GM23338 (cell line): Measurements from ENCODE around the gene DACH1. TPM values are rescaled to one million over a fixed set of nuclear protein-coding genes. Genes with fewer than 3 reads are reported as not detected.

ENCODE experiments used
- ATAC-seq: fragments of 200-7000 bp; cut with Tn5 transposase; 3 replicates; pipeline ENCODE4 v1.9.1; 2020
- DNase-seq: peaks from one replicate; pipeline ENCODE4 v3.0.0-alpha.2; 2015; ENCODE audit warnings: low spot score
- H2AFZ ChIP-seq: fragments of 200-600 bp; sonication (generic); 2 replicates; pipeline ENCODE4 v1.8.0; 2016; ENCODE audit warnings: antibody characterized with exemption, mild to moderate bottlenecking, moderate library complexity
- H3F3A ChIP-seq: fragments of 200-600 bp; sonication (generic); replicated peaks from 2 replicates; pipeline ENCODE4 v1.8.0; 2017; ENCODE audit warnings: antibody characterized with exemption, mixed run types, low read depth
- H3K27ac ChIP-seq: fragments of 200-600 bp; sonication (generic); 2 replicates; pipeline ENCODE4 v1.6.1; 2016; ENCODE audit warnings: low read depth
- H3K27me3 ChIP-seq: fragments of 200-600 bp; sonication (generic); 2 replicates; pipeline ENCODE4 v1.8.0; 2016; ENCODE audit warnings: mild to moderate bottlenecking, mixed run types, moderate library complexity; ENCODE audit not compliant: insufficient read depth
- H3K36me3 ChIP-seq: fragments of 200-600 bp; sonication (generic); 2 replicates; pipeline ENCODE4 v1.8.0; 2016; ENCODE audit warnings: mild to moderate bottlenecking; ENCODE audit not compliant: insufficient read depth
- H3K4me1 ChIP-seq: fragments of 200-600 bp; sonication (generic); 2 replicates; pipeline ENCODE4 v1.8.0; 2016; ENCODE audit warnings: mild to moderate bottlenecking, moderate library complexity; ENCODE audit not compliant: insufficient read depth
- H3K4me2 ChIP-seq: fragments of 200-600 bp; sonication (generic); 2 replicates; pipeline ENCODE4 v1.7.1; 2017; ENCODE audit warnings: mixed run types
- H3K4me3 ChIP-seq: fragments of 200-600 bp; sonication (generic); 2 replicates; pipeline ENCODE4 v1.6.1; 2016; ENCODE audit warnings: mixed run types
- H3K79me2 ChIP-seq: fragments of 200-600 bp; sonication (generic); replicated peaks from 2 replicates; pipeline ENCODE4 v1.8.0; 2017; ENCODE audit warnings: mild to moderate bottlenecking; ENCODE audit not compliant: insufficient read depth
- H3K9me2 ChIP-seq: fragments of 200-600 bp; sonication (generic); 2 replicates; pipeline ENCODE4 v1.8.0; 2017; ENCODE audit not compliant: insufficient read depth
- H4K20me1 ChIP-seq: fragments of 200-600 bp; sonication (generic); replicated peaks from 2 replicates; pipeline ENCODE4 v1.8.0; 2017; ENCODE audit warnings: mild to moderate bottlenecking; ENCODE audit not compliant: insufficient read depth
- H3K27ac Mint-ChIP-seq: 2 replicates; pipeline ENCODE4 v1.8.0; 2020; ENCODE audit warnings: inconsistent platforms, mild to moderate bottlenecking, moderate library complexity, mixed read lengths
- H3K27me3 Mint-ChIP-seq: 3 replicates; pipeline ENCODE4 v1.8.0; 2022; ENCODE audit warnings: low read depth, mild to moderate bottlenecking, moderate library complexity, mixed read lengths, inconsistent platforms; ENCODE audit not compliant: insufficient read depth, poor library complexity
- H3K36me3 Mint-ChIP-seq: 3 replicates; pipeline ENCODE4 v1.8.0; 2021; ENCODE audit warnings: low read depth, mild to moderate bottlenecking, inconsistent platforms, moderate library complexity, mixed read lengths
- H3K4me1 Mint-ChIP-seq: 3 replicates; pipeline ENCODE4 v1.8.0; 2020; ENCODE audit warnings: mild to moderate bottlenecking, inconsistent platforms, mixed read lengths
- H3K4me3 Mint-ChIP-seq: 3 replicates; pipeline ENCODE4 v1.8.0; 2021; ENCODE audit warnings: moderate library complexity, mild to moderate bottlenecking, inconsistent platforms, mixed read lengths
- H3K9me3 Mint-ChIP-seq: 3 replicates; pipeline ENCODE4 v1.8.0; 2020; ENCODE audit warnings: moderate library complexity, mild to moderate bottlenecking, inconsistent platforms, mixed read lengths
- CREB1 ChIP-seq: fragments of 250-450 bp; sonication (Bioruptor Pico); IDR thresholded peaks from 2 replicates; pipeline ENCODE4 v1.5.0; 2020; ENCODE audit warnings: low read depth, mild to moderate bottlenecking, moderate library complexity
- EZH2phosphoT487 ChIP-seq: fragments of 200-600 bp; sonication (generic); IDR thresholded peaks from one replicate; pipeline ENCODE4 v1.8.1; 2018; ENCODE audit warnings: antibody characterized with exemption; ENCODE audit not compliant: unreplicated experiment
- JUNB ChIP-seq: IDR thresholded peaks from one replicate; pipeline ENCODE4 v1.6.1; 2016; ENCODE audit warnings: antibody characterized with exemption; ENCODE audit not compliant: unreplicated experiment
- NANOG ChIP-seq: IDR thresholded peaks from 2 replicates; pipeline ENCODE4 v1.6.1; 2016; ENCODE audit warnings: antibody characterized with exemption, borderline replicate concordance
- POLR2AphosphoS5 ChIP-seq: IDR thresholded peaks from 2 replicates; pipeline ENCODE4 v1.6.1; 2016; ENCODE audit warnings: antibody characterized with exemption, low read depth
- REST ChIP-seq: IDR thresholded peaks from one replicate; pipeline ENCODE4 v1.6.1; 2018; ENCODE audit warnings: antibody characterized with exemption; ENCODE audit not compliant: unreplicated experiment
- STAT1 ChIP-seq: IDR thresholded peaks from one replicate; pipeline ENCODE4 v1.6.1; 2016; ENCODE audit warnings: antibody characterized with exemption; ENCODE audit not compliant: unreplicated experiment
- ZNF114 ChIP-seq: fragments of 250-450 bp; sonication (Bioruptor Pico); IDR thresholded peaks from 2 replicates; pipeline ENCODE4 v1.5.0; 2020; ENCODE audit warnings: mild to moderate bottlenecking, moderate library complexity
- ZNF331 ChIP-seq: fragments of 250-450 bp; sonication (Bioruptor Pico); IDR thresholded peaks from 2 replicates; pipeline ENCODE4 v1.5.0; 2020; ENCODE audit warnings: low read depth, mild to moderate bottlenecking, moderate library complexity
- polyA plus RNA-seq: library from polyadenylated mRNA; unstranded; fragments of >200 nt; fragmentation: Nextera tagmentation; extraction: Ambion mirVana; gene quantifications from 2 replicates; pipeline ENCODE4 v1.2.1, GENCODE V29; 2016
- total RNA-seq: library from RNA; depleted of rRNA; stranded (reverse); fragments of >200 nt; shearing (Covaris generic); gene quantifications from 2 replicates; pipeline ENCODE4 v1.2.3, GENCODE V29; 2014
- TF ChIP-seq, protein P1 (sequence below): fragments of 250-450 bp; sonication (Bioruptor Pico); IDR thresholded peaks from 2 replicates; pipeline ENCODE4 v1.5.0; 2020; ENCODE audit warnings: mild to moderate bottlenecking, moderate library complexity
- TF ChIP-seq, protein P2 (sequence below): IDR thresholded peaks from 2 replicates; pipeline ENCODE4 v1.6.1; 2016; ENCODE audit warnings: antibody characterized with exemption

The DACH1 gene
- total and polyA plus RNA-seq, 2 experiments from 2014 or later: 0.45 to 0.57 TPM

- Mint-ChIP-seq H3K36me3 (no peaks in the 10 kb centered on the region), H3K27ac (no peak overlapping the region), H3K4me3 (no peak overlapping the region), H3K27me3 (no peaks in the 10 kb centered on the region), H3K4me1 (peaks cover 3% of the 10 kb centered on the region; the same call in 1 of the 3 replicates), H3K9me3 (no peaks in the 10 kb centered on the region)
- Histone ChIP-seq H3K4me3 (no peak overlapping the region), H3K27me3 (no peaks in the 10 kb centered on the region), H3K36me3 (no peaks in the 10 kb centered on the region), H3K4me1 (0 out of 2 replicates have a peak, but pooled peaks cover 11% of the 10 kb centered on the region), H3K4me2 (no peak overlapping the region), H3K27ac (no peak overlapping the region), H4K20me1 (no peaks in the 10 kb centered on the region), H3F3A (no peaks in the 10 kb centered on the region), H3K79me2 (no peaks in the 10 kb centered on the region), H2AFZ (no peak overlapping the region), H3K9me2 (no peaks in the 10 kb centered on the region)
- ATAC-seq: no peak
- TF ChIP-seq EZH2phosphoT487 (no peak), CREB1 (no peak), JUNB (no peak), ZNF331 (CRISPR knock-in tag) (no peak), POLR2AphosphoS5 (no peak), ZNF114 (CRISPR knock-in tag) (no peak), STAT1 (no peak)
- DNase-seq: no peak
Observed at GRCh38 chr13:71913717-71914116, 46.7 kb upstream of the DACH1 start.

DNA sequence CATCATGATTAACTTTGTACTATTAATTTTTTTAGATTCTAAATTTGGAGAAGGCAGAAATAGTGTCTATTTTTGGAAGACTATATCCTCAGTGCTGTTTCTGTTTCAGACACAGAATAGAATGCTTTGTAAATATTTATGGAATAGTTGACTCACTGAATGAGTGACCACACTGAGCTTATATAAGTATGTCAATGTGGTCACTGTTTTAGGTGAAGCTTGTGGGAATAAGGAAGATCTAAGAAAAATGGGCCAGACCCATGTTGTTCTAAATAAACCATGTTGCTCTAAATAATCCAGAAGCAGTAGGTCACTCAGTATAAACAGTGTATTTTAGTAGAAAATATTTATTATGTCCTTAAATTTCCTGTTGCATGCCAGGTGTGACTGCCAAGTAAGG is 45.5 kb upstream of the DACH1 start:
- no peaks in the 10 kb centered on the region for H4K20me1 ChIP-seq
- no peaks in the 10 kb centered on the region for H3K79me2 ChIP-seq
- Mint-ChIP-seq H3K36me3 (no peaks in the 10 kb centered on the region), H3K4me3 (no peak overlapping the region), H3K4me1 (peaks cover 3% of the 10 kb centered on the region; the same call in 1 of the 3 replicates), H3K9me3 (no peaks in the 10 kb centered on the region), H3K27me3 (no peaks in the 10 kb centered on the region), H3K27ac (no peak overlapping the region)
- ATAC-seq: no peak
- no peak overlapping the region for H3K4me2 ChIP-seq
- no peak for DNase-seq
- 0 out of 2 replicates have a peak, but pooled peaks cover 11% of the 10 kb centered on the region for H3K4me1 ChIP-seq
- H3K27ac ChIP-seq: no peak overlapping the region
- H3K36me3 ChIP-seq: no peaks in the 10 kb centered on the region
- H2AFZ ChIP-seq: no peak overlapping the region
- H3K27me3 ChIP-seq: no peaks in the 10 kb centered on the region
- H3K9me2 ChIP-seq: no peaks in the 10 kb centered on the region
- H3K4me3 ChIP-seq: no peak overlapping the region
- no peaks in the 10 kb centered on the region for H3F3A ChIP-seq
- TF ChIP-seq, protein P1, sequence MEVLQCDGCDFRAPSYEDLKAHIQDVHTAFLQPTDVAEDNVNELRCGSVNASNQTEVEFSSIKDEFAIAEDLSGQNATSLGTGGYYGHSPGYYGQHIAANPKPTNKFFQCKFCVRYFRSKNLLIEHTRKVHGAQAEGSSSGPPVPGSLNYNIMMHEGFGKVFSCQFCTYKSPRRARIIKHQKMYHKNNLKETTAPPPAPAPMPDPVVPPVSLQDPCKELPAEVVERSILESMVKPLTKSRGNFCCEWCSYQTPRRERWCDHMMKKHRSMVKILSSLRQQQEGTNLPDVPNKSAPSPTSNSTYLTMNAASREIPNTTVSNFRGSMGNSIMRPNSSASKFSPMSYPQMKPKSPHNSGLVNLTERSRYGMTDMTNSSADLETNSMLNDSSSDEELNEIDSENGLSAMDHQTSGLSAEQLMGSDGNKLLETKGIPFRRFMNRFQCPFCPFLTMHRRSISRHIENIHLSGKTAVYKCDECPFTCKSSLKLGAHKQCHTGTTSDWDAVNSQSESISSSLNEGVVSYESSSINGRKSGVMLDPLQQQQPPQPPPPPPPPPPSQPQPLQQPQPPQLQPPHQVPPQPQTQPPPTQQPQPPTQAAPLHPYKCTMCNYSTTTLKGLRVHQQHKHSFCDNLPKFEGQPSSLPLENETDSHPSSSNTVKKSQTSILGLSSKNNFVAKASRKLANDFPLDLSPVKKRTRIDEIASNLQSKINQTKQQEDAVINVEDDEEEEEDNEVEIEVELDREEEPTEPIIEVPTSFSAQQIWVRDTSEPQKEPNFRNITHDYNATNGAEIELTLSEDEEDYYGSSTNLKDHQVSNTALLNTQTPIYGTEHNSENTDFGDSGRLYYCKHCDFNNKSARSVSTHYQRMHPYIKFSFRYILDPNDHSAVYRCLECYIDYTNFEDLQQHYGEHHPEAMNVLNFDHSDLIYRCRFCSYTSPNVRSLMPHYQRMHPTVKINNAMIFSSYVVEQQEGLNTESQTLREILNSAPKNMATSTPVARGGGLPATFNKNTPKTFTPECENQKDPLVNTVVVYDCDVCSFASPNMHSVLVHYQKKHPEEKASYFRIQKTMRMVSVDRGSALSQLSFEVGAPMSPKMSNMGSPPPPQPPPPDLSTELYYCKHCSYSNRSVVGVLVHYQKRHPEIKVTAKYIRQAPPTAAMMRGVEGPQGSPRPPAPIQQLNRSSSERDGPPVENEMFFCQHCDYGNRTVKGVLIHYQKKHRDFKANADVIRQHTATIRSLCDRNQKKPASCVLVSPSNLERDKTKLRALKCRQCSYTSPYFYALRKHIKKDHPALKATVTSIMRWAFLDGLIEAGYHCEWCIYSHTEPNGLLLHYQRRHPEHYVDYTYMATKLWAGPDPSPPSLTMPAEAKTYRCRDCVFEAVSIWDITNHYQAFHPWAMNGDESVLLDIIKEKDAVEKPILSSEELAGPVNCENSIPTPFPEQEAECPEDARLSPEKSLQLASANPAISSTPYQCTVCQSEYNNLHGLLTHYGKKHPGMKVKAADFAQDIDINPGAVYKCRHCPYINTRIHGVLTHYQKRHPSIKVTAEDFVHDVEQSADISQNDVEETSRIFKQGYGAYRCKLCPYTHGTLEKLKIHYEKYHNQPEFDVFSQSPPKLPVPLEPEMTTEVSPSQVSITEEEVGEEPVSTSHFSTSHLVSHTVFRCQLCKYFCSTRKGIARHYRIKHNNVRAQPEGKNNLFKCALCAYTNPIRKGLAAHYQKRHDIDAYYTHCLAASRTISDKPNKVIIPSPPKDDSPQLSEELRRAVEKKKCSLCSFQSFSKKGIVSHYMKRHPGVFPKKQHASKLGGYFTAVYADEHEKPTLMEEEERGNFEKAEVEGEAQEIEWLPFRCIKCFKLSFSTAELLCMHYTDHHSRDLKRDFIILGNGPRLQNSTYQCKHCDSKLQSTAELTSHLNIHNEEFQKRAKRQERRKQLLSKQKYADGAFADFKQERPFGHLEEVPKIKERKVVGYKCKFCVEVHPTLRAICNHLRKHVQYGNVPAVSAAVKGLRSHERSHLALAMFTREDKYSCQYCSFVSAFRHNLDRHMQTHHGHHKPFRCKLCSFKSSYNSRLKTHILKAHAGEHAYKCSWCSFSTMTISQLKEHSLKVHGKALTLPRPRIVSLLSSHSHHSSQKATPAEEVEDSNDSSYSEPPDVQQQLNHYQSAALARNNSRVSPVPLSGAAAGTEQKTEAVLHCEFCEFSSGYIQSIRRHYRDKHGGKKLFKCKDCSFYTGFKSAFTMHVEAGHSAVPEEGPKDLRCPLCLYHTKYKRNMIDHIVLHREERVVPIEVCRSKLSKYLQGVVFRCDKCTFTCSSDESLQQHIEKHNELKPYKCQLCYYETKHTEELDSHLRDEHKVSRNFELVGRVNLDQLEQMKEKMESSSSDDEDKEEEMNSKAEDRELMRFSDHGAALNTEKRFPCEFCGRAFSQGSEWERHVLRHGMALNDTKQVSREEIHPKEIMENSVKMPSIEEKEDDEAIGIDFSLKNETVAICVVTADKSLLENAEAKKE (CRISPR knock-in tag): no peak
- TF ChIP-seq, protein P2, sequence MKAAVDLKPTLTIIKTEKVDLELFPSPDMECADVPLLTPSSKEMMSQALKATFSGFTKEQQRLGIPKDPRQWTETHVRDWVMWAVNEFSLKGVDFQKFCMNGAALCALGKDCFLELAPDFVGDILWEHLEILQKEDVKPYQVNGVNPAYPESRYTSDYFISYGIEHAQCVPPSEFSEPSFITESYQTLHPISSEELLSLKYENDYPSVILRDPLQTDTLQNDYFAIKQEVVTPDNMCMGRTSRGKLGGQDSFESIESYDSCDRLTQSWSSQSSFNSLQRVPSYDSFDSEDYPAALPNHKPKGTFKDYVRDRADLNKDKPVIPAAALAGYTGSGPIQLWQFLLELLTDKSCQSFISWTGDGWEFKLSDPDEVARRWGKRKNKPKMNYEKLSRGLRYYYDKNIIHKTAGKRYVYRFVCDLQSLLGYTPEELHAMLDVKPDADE: no peak
- no peak for TF ChIP-seq ZNF331 (CRISPR knock-in tag)
- no peak for TF ChIP-seq REST
- no peak for TF ChIP-seq EZH2phosphoT487
- TF ChIP-seq STAT1: no peak
- TF ChIP-seq NANOG: no peak
